ENCODE measurements around the gene PAOX. TPM values are rescaled to one million over a fixed set of nuclear protein-coding genes. Genes with fewer than 3 reads are reported as not detected.
"Not testable (repeated sequence)": the region's sequence is repeated elsewhere in the genome, so short reads cannot be mapped to it uniquely, and the experiment has no call there.

Gene PAOX
- total and polyA plus RNA-seq, 8 donors: 2.8 to 9.9 (median 3.8) TPM

DNA sequence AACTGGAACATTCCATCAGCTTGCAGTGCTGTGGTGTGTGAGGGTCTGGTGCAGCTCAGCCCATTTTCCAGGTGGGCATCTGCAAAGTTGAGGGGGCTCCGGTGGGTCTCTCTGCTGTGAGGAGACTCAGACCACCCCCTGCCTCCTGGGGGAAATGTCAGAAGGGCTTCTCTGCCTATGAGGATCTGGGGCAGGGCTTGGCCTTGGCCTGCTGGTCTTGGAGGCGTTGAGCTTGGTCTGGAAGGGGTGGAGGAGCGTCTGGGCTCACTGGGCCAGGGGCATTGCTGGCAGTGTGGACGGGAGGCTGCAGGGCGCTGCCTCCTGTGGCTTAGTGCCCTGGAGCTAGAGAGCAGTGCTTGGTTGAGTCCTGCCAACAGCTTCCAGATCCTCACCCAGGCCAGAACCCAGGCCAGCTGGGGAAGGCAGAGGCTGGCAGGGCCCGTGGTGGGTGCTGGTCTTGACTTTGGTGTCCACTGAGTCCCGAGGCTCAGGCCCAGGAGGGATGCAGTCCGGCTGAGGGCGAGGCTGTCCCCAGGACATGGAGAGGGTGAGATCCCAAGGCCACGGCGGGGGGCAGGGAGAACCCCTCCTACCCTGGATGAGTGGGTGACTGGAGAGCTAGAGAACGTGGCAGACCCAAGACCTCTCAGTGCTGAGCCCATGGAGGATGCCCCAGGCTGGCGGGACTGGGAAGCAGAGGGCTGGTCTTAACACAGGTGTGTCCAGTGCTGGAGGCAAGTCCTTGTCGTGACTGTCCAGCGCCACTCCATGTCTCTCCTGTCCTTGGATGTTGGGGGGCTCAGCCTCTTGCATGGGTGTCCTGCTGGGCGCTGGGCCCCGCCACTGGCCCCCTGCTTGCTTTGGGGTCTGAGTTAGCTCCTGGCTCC, 42.5 kb downstream of the PAOX start:
- Histone ChIP-seq H3K27ac (no peak overlapping the region), H3K27me3 (no peaks in the 10 kb centered on the region), H3K4me3 (no peak overlapping the region), H3K4me1 (peaks cover 0 to 3% (median 0%) of the 10 kb centered on the region in 3 donors), H3K36me3 (peaks cover 0 to 10% (median 0%) of the 10 kb centered on the region in 3 donors), H3K9me3 (no peaks in the 10 kb centered on the region)
- FAIRE-seq (no peak), DNase-seq (peak in 2 of 6 donors; percentile 26 to 71), ATAC-seq (no peak)
- intact Hi-C loops (cut with DNase I): loop anchor here in 1 of 3 donors (5.0 kb wide), 1 partner anchor 151 kb away; no protein-coding TSS in a partner anchor
- TF ChIP-seq, protein P1, sequence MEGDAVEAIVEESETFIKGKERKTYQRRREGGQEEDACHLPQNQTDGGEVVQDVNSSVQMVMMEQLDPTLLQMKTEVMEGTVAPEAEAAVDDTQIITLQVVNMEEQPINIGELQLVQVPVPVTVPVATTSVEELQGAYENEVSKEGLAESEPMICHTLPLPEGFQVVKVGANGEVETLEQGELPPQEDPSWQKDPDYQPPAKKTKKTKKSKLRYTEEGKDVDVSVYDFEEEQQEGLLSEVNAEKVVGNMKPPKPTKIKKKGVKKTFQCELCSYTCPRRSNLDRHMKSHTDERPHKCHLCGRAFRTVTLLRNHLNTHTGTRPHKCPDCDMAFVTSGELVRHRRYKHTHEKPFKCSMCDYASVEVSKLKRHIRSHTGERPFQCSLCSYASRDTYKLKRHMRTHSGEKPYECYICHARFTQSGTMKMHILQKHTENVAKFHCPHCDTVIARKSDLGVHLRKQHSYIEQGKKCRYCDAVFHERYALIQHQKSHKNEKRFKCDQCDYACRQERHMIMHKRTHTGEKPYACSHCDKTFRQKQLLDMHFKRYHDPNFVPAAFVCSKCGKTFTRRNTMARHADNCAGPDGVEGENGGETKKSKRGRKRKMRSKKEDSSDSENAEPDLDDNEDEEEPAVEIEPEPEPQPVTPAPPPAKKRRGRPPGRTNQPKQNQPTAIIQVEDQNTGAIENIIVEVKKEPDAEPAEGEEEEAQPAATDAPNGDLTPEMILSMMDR (IDR thresholded peaks at IDR 0.05): no peak
- 84 to 95% methylated on average over 16 of the region's 17 CpGs for WGBS, 2 donors

DNA sequence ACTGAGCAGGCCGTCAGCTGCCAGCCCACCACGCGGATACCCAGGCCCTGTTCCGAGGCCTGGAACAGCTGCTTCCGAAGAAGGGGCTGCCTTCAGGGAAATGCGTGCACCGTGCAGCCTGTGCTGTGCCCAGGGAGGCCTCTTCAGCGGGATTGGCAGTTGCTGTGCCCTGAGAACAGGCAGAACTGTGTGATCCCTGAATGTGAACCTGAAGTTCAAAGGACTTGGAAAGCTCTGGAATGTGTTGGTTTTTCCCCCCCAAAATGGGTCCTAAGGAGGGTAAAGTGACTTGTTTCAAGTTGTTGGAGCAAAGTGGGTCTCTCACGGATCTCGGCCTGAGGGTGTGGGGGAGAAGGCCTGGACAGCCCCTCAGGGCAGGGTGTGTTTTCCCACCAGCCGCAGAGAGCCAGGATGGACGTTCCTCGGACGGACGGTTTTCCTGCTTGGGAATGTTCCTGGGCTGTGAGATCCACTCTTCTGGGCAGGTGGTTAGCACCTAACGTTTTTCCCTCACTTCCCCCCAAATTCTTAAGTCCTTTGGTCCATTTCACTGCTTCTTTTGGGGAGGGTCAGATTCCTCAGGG, 43.3 kb downstream of the PAOX start:
- intact Hi-C loops (cut with DNase I): loop anchor here in 1 of 3 donors (5.0 kb wide), 1 partner anchor 150 kb away; no protein-coding TSS in a partner anchor
- WGBS, 2 donors: 85 to 87% methylated on average over 16 of the region's 16 CpGs
- no peak for FAIRE-seq
- TF ChIP-seq, protein P1 (IDR thresholded peaks at IDR 0.05): no peak
- H3K9me3 ChIP-seq: no peaks in the 10 kb centered on the region
- H3K27ac ChIP-seq: no peak overlapping the region
- H3K36me3 ChIP-seq: peaks cover 0 to 10% (median 0%) of the 10 kb centered on the region in 3 donors
- H3K27me3 ChIP-seq: no peaks in the 10 kb centered on the region
- no peak overlapping the region for H3K4me3 ChIP-seq
- no peak for DNase-seq
- no peak for ATAC-seq
- peaks cover 0 to 3% (median 0%) of the 10 kb centered on the region in 3 donors for H3K4me1 ChIP-seq

DNA sequence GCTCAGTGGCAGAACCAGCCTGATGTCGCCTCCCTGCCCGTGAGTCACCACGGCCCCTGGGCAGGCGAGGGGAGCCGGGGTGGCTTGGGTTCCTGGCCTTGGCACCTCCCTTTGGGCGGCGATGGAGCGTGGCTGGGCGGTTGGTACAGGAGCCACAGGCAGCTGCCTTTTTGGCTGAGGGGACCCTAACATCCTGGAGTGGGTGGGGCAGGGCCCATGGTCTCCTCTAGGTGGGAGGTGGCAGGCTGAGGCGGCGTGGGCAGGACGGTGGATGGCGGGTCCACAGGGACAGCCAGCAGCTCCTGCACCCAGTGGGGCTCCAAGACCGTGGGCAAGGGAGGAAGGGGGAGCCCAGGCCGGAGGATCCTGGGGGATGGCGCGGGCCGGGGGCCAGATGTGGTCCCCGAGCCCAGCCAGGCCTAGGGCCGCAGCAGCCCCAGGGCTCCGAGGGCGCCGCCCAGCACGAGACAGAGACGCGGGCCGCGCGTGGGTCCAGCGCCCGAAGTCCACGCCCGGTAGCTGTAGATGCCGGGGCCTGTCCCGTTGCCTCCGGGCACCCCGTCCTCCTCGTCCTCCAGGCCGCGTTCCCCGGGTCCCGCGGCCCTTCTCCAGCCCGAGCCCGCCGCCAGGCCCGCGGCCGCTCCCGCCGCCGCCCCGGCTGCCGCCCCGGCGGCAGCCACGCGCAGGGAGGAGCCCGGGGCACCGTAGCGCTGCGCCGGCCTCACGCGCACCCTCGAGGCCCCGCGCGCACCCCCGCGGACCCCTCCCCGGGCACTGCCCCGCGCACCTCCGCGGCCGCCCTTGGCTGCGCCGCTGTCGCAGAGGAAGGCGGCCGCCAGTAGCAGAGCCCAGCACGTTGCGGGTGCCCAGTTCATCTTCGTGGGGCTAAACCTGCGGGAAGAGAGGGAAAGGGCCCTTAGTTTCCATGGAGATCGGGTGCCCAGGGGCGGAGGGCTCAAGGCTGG, 44.0 kb downstream of the PAOX start:
- H3K27ac ChIP-seq: no peak overlapping the region
- no peaks in the 10 kb centered on the region for H3K27me3 ChIP-seq
- TF ChIP-seq, protein P1 (IDR thresholded peaks at IDR 0.05): no peak
- DNase-seq: peak in 2 of 6 donors; percentile 27 to 73
- peak; percentile 23 to 51 (median 41) for ATAC-seq
- WGBS, 2 donors: 15 to 18% methylated on average over 65 to 88 of the region's 88 CpGs
- peaks cover 0 to 10% (median 0%) of the 10 kb centered on the region in 3 donors for H3K36me3 ChIP-seq
- no peak overlapping the region for H3K4me3 ChIP-seq
- peaks cover 0 to 3% (median 0%) of the 10 kb centered on the region in 3 donors for H3K4me1 ChIP-seq
- no peak for FAIRE-seq
- no peaks in the 10 kb centered on the region for H3K9me3 ChIP-seq
- intact Hi-C loops (cut with DNase I): loop anchor here in 1 of 3 donors (5.0 kb wide), 1 partner anchor 149 kb away; no protein-coding TSS in a partner anchor

DNA sequence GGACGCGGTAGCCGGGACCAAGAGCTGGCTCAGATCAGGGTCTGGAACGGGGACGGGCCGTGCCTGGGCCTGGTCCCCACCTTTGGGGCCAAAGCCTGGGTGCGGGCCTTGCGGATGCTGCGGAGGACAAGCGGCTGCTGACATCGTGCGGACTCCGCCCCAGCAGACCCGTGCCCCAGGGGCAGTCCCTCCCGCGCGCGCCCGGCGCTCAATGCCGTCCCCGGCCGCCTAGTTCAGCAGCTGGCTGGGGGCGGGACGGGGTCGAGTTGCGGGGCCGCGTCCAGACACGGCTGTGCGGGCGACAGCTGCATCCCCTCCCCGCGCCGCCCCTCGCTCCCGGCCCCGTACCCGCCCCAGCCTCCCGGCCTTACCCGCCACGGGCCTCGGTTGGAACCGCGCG, 45.0 kb downstream of the PAOX start:
- peak in 3 of 4 donors; percentile 14 to 43 (median 17) for ATAC-seq
- H3K4me3 ChIP-seq, H3K4me1 ChIP-seq, H3K9me3 ChIP-seq, H3K36me3 ChIP-seq, H3K27ac ChIP-seq, H3K27me3 ChIP-seq, FAIRE-seq: not testable (repeated sequence)
- intact Hi-C loops (cut with DNase I): loop anchor here in 1 of 3 donors (5.0 kb wide), 1 partner anchor 148 kb away; no protein-coding TSS in a partner anchor
- DNase-seq: peak in 1 of 6 donors; percentile 64
- WGBS, 2 donors: 2% methylated on average over 9 of the region's 46 CpGs; no CpG with 5 or more reads in 1 of the 2 donors

DNA sequence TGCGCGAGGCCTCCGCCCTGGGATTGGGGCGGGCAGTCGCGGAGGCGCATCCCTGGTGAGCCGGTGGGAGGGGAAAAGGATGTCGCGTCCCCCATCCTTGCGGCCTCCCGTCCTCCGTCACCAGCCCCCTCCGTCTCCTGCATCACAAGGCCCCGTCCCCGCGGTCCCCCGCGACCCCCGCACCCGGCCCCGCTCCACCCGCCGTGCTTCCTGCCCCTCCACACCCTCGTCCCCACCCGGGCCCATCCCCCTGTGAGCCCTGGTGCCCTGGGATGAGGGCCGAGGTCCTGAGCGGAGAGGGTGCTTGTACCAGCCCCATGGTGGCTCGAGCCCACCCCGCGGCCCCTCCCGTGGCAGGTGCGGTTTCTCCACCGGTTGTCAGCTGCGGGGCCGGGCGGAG, 45.5 kb downstream of the PAOX start, which contains the start of gene SPRN:
SPRN (minus strand) TSS at position 25 of the 400 bp plus-strand sequence. CDS start 944 bp downstream, outside the sequence.
- not testable (repeated sequence) for H3K27ac ChIP-seq, H3K36me3 ChIP-seq, FAIRE-seq, H3K4me1 ChIP-seq, H3K4me3 ChIP-seq, H3K9me3 ChIP-seq, H3K27me3 ChIP-seq
- peak in 1 of 6 donors; percentile 79 for DNase-seq
- intact Hi-C loops (cut with DNase I): loop anchor here in 1 of 3 donors (5.0 kb wide), 1 partner anchor 148 kb away; no protein-coding TSS in a partner anchor
- WGBS, 2 donors: 0 to 20% methylated on average over 1 to 15 of the region's 37 CpGs
- ATAC-seq: peak in 2 of 4 donors; percentile 9 to 10

DNA sequence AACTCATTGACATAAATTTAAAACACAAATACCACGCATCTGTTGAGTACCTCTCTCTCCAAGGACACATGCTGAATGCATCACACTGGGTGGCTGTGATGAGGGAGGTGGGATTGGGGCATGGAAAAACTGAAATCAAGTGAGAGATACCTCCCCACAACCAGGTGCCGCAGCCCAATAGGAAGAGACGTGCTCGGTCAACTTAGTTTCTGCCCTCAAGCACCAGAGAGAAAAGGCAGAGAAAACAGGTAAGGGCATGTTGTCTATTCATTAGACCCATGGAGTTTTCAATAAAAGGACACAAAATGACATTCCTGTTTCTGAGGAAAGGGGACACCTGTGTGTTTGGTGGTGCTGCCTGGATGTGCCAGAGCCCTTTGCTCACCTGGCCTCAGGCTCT, 50.5 kb downstream of the PAOX start:
- DNase-seq; H3K27me3 ChIP-seq; intact Hi-C loops (cut with DNase I); H3K4me1 ChIP-seq; H3K9me3 ChIP-seq; ATAC-seq; H3K4me3 ChIP-seq; FAIRE-seq; H3K27ac ChIP-seq; H3K36me3 ChIP-seq: not testable (repeated sequence)
- WGBS, 2 donors: 86 to 90% methylated on average over 4 of the region's 4 CpGs

DNA sequence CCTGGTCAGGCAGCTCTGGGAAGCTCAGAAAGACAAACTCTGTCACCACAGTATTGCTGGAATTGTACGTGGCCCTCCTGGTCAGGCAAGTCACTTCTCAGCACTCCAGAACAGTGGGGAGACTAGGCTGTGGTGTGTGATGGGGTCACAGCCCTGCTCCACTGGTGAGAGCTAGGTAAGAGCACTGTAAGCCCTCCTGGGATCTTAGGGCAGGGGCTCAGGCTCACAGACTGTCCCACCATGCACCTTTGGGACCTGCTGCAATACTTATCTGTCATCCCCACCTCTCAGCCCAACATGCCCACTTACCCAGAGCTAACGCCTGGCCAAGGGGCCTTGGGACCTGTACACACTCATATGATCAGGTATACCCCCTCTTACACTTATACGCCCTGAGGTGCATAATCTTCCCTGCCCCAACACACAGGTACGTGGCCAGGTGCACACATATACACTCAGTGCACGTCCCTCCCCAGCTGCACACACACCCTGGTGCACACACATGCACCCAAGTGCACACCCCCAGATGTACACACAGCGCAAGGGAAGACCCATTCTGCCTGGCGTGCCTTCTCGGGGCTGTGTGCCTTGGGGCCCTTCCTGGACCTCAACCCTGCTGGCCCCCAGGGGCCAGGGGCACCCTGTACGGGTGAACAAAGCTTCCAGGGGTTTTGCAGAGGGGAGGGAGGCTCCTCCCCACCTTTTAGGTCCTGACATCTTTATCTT, 53.0 kb downstream of the PAOX start:
- ATAC-seq: peak in 2 of 4 donors; percentile 13 to 44
- 46 to 49% methylated on average over 5 to 6 of the region's 9 CpGs for WGBS, 2 donors

More for the DNA sequence above, 53.0 kb downstream of the PAOX start:
- H3K27ac ChIP-seq; H3K4me3 ChIP-seq; H3K27me3 ChIP-seq; intact Hi-C loops (cut with DNase I); H3K4me1 ChIP-seq; DNase-seq; FAIRE-seq; H3K9me3 ChIP-seq; H3K36me3 ChIP-seq: not testable (repeated sequence)
